Measurements from ENCODE around the gene MAD2L2. TPM values are rescaled to one million over a fixed set of nuclear protein-coding genes. Genes with fewer than 3 reads are reported as not detected.

MAD2L2 gene
- total and polyA plus RNA-seq, 9 of the 15 experiments (the other 6 are each of a cell fraction or from before 2014, with no cell fraction given) = 12.4 to 286 (median 143) TPM

DNA sequence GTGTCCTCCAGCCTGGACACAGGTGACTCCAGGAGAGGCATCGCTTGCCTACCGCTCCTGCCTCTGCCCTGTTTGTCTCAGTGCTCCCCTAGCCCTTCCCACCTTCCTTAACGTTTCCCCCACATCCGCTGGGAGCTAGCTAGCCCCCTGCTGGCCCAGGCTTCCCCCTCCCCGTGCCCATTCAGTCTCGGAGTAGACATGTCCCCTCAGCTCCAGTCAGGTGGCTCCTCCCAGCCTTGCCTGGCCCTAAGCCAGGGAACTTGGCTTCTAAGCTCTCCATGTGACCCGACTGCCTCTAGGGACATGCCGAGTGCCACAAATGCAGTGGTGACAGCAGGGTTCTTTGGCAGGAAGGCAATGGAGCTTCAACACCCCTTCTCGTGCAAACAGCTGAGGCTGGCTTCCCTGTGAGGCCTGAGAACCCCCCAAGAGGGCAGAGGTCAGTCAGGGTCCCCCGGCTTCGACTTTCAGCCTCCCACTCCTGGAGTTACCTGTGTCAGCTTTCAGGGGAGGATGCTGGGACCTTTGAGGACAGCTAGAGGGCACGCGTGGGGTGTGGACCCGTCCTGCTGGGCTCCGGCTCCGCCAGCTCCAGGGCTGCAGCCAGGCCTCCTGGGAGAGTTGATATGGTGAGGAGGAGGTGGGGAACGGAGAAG lies 26.8 kb upstream of the MAD2L2 start (continued):
- TF ChIP-seq, protein P1, sequence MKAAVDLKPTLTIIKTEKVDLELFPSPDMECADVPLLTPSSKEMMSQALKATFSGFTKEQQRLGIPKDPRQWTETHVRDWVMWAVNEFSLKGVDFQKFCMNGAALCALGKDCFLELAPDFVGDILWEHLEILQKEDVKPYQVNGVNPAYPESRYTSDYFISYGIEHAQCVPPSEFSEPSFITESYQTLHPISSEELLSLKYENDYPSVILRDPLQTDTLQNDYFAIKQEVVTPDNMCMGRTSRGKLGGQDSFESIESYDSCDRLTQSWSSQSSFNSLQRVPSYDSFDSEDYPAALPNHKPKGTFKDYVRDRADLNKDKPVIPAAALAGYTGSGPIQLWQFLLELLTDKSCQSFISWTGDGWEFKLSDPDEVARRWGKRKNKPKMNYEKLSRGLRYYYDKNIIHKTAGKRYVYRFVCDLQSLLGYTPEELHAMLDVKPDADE (conservative IDR thresholded peaks at IDR 0.05; ENCODE audit: control insufficient read depth, low read depth, low read length) = 0 out of 2 replicates have a peak, but pooled peaks have one; percentile 16
- TF ChIP-seq, protein P2, sequence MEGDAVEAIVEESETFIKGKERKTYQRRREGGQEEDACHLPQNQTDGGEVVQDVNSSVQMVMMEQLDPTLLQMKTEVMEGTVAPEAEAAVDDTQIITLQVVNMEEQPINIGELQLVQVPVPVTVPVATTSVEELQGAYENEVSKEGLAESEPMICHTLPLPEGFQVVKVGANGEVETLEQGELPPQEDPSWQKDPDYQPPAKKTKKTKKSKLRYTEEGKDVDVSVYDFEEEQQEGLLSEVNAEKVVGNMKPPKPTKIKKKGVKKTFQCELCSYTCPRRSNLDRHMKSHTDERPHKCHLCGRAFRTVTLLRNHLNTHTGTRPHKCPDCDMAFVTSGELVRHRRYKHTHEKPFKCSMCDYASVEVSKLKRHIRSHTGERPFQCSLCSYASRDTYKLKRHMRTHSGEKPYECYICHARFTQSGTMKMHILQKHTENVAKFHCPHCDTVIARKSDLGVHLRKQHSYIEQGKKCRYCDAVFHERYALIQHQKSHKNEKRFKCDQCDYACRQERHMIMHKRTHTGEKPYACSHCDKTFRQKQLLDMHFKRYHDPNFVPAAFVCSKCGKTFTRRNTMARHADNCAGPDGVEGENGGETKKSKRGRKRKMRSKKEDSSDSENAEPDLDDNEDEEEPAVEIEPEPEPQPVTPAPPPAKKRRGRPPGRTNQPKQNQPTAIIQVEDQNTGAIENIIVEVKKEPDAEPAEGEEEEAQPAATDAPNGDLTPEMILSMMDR (IDR thresholded peaks at IDR 0.05 in 2 of 3, conservative IDR thresholded peaks at IDR 0.05 in 1 of 3; ENCODE audit: insufficient read depth in 2 of 3, low read depth in 1 of 3, low read length in 3 of 3) = peak; percentile 5 to 11 (median 6); a peak in 3 of 6 replicates
- TF ChIP-seq ZKSCAN3 (CRISPR knock-in tag; IDR thresholded peaks at IDR 0.05) = no peak
- TF ChIP-seq, protein P3, sequence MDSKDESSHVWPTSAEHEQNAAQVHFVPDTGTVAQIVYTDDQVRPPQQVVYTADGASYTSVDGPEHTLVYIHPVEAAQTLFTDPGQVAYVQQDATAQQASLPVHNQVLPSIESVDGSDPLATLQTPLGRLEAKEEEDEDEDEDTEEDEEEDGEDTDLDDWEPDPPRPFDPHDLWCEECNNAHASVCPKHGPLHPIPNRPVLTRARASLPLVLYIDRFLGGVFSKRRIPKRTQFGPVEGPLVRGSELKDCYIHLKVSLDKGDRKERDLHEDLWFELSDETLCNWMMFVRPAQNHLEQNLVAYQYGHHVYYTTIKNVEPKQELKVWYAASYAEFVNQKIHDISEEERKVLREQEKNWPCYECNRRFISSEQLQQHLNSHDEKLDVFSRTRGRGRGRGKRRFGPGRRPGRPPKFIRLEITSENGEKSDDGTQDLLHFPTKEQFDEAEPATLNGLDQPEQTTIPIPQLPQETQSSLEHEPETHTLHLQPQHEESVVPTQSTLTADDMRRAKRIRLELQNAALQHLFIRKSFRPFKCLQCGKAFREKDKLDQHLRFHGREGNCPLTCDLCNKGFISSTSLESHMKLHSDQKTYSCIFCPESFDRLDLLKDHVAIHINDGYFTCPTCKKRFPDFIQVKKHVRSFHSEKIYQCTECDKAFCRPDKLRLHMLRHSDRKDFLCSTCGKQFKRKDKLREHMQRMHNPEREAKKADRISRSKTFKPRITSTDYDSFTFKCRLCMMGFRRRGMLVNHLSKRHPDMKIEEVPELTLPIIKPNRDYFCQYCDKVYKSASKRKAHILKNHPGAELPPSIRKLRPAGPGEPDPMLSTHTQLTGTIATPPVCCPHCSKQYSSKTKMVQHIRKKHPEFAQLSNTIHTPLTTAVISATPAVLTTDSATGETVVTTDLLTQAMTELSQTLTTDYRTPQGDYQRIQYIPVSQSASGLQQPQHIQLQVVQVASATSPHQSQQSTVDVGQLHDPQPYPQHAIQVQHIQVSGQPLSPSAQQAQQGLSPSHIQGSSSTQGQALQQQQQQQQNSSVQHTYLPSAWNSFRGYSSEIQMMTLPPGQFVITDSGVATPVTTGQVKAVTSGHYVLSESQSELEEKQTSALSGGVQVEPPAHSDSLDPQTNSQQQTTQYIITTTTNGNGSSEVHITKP (IDR thresholded peaks at IDR 0.05; ENCODE audit: partially characterized antibody) = peak; percentile 84
- TF ChIP-seq, protein P4, sequence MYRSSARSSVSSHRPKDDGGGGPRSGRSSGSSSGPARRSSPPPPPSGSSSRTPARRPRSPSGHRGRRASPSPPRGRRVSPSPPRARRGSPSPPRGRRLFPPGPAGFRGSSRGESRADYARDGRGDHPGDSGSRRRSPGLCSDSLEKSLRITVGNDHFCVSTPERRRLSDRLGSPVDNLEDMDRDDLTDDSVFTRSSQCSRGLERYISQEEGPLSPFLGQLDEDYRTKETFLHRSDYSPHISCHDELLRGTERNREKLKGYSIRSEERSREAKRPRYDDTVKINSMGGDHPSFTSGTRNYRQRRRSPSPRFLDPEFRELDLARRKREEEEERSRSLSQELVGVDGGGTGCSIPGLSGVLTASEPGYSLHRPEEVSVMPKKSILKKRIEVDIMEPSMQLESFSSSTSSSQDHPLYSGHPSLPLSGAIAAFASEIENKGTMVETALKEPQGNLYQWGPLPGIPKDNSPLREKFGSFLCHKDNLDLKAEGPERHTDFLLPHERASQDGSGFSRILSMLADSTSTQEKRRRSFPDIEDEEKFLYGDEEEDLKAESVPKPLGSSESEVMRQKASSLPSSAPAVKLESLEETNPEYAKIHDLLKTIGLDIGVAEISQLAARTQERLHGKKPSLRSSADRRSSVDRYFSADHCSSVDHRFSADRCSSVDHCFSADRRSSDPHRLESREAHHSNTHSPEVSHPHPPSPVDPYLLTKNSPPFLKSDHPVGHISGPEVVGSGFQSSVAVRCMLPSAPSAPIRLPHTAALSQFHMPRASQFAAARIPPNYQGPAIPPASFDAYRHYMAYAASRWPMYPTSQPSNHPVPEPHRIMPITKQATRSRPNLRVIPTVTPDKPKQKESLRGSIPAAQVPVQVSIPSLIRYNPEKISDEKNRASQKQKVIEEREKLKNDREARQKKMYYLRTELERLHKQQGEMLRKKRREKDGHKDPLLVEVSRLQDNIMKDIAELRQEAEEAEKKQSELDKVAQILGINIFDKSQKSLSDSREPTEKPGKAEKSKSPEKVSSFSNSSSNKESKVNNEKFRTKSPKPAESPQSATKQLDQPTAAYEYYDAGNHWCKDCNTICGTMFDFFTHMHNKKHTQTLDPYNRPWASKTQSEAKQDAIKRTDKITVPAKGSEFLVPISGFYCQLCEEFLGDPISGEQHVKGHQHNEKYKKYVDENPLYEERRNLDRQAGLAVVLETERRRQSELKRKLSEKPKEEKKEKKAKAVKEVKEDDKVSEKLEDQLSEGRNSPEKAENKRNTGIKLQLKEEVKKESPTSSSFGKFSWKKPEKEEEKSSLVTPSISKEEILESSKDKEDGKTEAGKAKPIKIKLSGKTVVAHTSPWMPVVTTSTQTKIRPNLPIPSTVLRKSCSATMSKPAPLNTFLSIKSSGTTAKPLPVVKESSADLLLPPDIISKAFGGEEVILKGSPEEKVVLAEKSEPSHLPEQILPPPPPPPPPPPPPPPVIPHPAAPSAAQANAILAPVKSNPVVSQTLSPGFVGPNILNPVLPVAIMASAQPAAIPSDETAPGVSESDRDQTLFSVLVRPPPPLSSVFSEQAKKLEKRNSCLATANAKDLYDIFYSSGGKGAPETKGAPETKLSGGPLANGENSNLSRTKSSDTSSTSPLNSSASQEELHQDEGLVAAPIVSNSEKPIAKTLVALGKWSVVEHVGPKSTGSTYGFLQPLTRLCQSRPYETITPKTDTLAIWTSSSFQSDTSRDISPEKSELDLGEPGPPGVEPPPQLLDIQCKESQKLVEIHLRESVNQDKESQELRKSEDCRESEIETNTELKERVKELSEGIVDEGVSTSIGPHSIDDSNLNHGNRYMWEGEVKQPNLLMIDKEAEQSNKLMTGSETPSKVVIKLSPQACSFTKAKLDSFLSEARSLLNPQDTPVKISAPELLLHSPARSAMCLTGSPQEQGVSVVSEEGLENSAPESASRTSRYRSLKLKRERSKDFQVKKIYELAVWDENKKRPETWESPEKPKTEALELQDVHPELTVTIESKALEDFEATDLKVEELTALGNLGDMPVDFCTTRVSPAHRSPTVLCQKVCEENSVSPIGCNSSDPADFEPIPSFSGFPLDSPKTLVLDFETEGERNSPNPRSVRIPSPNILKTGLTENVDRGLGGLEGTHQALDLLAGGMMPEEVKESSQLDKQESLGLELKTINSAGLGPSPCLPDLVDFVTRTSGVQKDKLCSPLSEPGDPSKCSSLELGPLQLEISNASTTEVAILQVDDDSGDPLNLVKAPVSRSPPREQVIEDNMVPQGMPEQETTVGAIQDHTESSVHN (IDR thresholded peaks at IDR 0.05; ENCODE audit: borderline replicate concordance in 1 of 2, low read depth in 1 of 2) = no peak
- TF ChIP-seq RAD21 (CRISPR knock-in tag; conservative IDR thresholded peaks at IDR 0.05 in 1 of 2, IDR thresholded peaks at IDR 0.05 in 1 of 2) = 0 out of 4 replicates have a peak, but pooled peaks of 1 of the 2 experiments have one; percentile 0
- TF ChIP-seq HDGF (IDR thresholded peaks at IDR 0.05) = peak; percentile 91; the same call in 1 of the 2 replicates
- TF ChIP-seq, protein P5, sequence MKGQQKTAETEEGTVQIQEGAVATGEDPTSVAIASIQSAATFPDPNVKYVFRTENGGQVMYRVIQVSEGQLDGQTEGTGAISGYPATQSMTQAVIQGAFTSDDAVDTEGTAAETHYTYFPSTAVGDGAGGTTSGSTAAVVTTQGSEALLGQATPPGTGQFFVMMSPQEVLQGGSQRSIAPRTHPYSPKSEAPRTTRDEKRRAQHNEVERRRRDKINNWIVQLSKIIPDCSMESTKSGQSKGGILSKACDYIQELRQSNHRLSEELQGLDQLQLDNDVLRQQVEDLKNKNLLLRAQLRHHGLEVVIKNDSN (CRISPR knock-in tag; IDR thresholded peaks at IDR 0.05) = peak; percentile 88
